Neural cell (in vitro differentiated cells): Measurements from ENCODE around the gene RBM4.

Experiments used
- POLR2AphosphoS5 ChIP-seq: IDR thresholded peaks from 2 replicates; pipeline ENCODE4 v1.6.1; 2012
- TAF1 ChIP-seq: IDR thresholded peaks from 2 replicates; pipeline ENCODE4 v1.6.1; 2012; ENCODE audit warnings: low read depth
- TF ChIP-seq, protein P1 (sequence below): fragments of 450-650 bp; IDR thresholded peaks from 2 replicates; pipeline ENCODE4 v1.5.1; 2014; ENCODE audit warnings: antibody characterized with exemption, mild to moderate bottlenecking, moderate library complexity; ENCODE audit not compliant: poor library complexity, severe bottlenecking

DNA sequence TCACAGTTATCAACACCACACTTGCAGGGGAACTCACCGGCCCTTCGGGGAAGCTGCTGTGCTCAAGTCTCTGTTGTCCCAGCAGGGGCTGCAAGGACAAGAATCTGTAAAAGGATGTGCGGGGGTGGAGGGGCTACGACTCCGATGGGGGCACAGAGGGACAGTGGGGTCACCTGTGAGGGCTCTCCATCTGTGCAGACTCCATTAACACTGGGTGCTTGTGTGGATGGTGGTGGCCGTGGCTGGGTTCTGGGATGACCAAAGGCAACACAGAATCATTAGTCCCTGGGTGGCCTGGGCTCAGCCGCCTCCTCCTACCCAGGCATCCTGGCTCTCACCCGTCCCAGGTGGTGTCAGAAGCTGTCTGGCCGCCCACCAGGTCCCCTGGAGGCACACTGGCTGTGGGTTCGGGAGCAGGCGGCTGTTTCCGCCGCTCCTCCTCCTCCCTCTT is 49.4 kb downstream of the RBM4 start:
- TF ChIP-seq, protein P1, sequence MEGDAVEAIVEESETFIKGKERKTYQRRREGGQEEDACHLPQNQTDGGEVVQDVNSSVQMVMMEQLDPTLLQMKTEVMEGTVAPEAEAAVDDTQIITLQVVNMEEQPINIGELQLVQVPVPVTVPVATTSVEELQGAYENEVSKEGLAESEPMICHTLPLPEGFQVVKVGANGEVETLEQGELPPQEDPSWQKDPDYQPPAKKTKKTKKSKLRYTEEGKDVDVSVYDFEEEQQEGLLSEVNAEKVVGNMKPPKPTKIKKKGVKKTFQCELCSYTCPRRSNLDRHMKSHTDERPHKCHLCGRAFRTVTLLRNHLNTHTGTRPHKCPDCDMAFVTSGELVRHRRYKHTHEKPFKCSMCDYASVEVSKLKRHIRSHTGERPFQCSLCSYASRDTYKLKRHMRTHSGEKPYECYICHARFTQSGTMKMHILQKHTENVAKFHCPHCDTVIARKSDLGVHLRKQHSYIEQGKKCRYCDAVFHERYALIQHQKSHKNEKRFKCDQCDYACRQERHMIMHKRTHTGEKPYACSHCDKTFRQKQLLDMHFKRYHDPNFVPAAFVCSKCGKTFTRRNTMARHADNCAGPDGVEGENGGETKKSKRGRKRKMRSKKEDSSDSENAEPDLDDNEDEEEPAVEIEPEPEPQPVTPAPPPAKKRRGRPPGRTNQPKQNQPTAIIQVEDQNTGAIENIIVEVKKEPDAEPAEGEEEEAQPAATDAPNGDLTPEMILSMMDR, result no peak
- TF ChIP-seq POLR2AphosphoS5, result no peak
- no peak for TF ChIP-seq TAF1
